Measurements from ENCODE around the gene DNAH2. TPM values are rescaled to one million over a fixed set of nuclear protein-coding genes. Genes with fewer than 3 reads are reported as not detected.

The DNAH2 gene
- total and polyA plus RNA-seq, 2 of the 13 experiments (the other 11 are each of a cell fraction or from before 2014, with no cell fraction given), result not detected

DNA sequence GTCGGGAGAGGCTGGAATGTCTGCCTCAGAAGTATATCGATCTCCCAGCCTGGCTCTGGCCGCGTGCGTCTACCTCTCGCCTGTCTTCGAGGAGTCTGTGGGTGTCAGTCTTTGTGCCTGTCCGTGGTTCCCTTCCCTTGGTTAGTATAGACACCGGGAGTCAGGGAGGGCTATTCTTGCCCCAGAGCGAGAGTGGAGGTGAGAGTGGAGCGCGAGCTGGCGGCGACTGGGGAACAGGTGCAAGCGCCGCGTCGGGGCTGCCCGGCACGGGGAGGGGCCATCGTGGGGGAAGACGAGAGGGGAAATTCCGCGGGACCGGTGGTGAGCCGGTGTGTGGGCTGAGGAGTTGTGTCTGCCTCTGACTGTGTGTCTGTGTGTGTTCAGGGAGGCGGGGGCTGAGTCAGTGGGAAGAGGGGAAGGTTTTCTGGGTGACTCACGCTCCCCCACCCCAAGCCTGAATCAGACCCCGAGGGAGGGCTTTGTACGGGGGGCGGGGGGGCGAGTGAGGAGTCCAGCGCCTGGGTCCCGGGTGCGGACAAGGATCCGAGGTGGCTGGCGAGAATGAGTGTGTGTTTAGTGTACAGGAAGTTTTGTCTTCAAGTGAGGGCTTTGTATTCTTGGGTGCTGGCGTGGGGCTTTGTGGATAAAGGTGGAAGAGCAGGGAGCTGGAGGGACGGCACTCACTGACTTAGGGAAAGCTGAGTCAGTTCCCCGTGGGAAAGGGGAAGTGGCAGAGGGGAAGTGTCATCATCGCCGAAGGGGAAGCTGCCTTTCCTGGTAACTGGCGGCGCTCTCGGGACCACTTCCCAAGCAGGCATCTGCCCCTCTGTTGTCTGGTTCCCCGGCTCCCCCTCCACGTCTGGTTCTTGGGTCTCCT, 125.1 kb downstream of the DNAH2 start (continued):
- TF ChIP-seq POLR2G (IDR thresholded peaks at IDR 0.05; ENCODE audit: low read depth, low read length) (peak; percentile 44), GPN1 (CRISPR knock-in tag; IDR thresholded peaks at IDR 0.05; ENCODE audit: borderline replicate concordance) (no peak), ZFAT (CRISPR knock-in tag; conservative IDR thresholded peaks at IDR 0.05) (no peak), HNRNPLL (IDR thresholded peaks at IDR 0.05; ENCODE audit: low read depth, low read length, poor library complexity, severe bottlenecking) (peak; percentile 2), NR2F6 (IDR thresholded peaks at IDR 0.05) (0 out of 2 replicates have a peak, but pooled peaks have one; percentile 17), NR2F6 (CRISPR knock-in tag; IDR thresholded peaks at IDR 0.05) (no peak), ZNF878 (CRISPR knock-in tag; IDR thresholded peaks at IDR 0.05) (0 out of 2 replicates have a peak, but pooled peaks have one; percentile 6), ZNF30 (CRISPR knock-in tag; IDR thresholded peaks at IDR 0.05) (no peak), ZNF841 (CRISPR knock-in tag; IDR thresholded peaks at IDR 0.05; ENCODE audit: borderline replicate concordance) (no peak), ZNF747 (CRISPR knock-in tag; IDR thresholded peaks at IDR 0.05; ENCODE audit: borderline replicate concordance) (no peak), SIX4 (CRISPR knock-in tag; IDR thresholded peaks at IDR 0.05) (no peak), ZNF431 (CRISPR knock-in tag; IDR thresholded peaks at IDR 0.05; ENCODE audit: borderline replicate concordance, low read depth) (no peak), ZSCAN9 (CRISPR knock-in tag; IDR thresholded peaks at IDR 0.05; ENCODE audit: borderline replicate concordance) (no peak), ZSCAN30 (CRISPR knock-in tag; IDR thresholded peaks at IDR 0.05) (no peak), HOXA7 (CRISPR knock-in tag; IDR thresholded peaks at IDR 0.05) (0 out of 2 replicates have a peak, but pooled peaks have one; percentile 47), BRD4 (CRISPR knock-in tag; IDR thresholded peaks at IDR 0.05) (no peak), ZMAT3 (CRISPR knock-in tag; conservative IDR thresholded peaks at IDR 0.05) (no peak), ZNF792 (CRISPR knock-in tag; IDR thresholded peaks at IDR 0.05) (no peak), ETV6 (CRISPR knock-in tag; conservative IDR thresholded peaks at IDR 0.05) (peak; percentile 69; the same call in 1 of the 2 replicates), CHCHD3 (CRISPR knock-in tag; IDR thresholded peaks at IDR 0.05) (no peak), HOXA9 (CRISPR knock-in tag; IDR thresholded peaks at IDR 0.05; ENCODE audit: borderline replicate concordance) (0 out of 2 replicates have a peak, but pooled peaks have one; percentile 52)
- TF ChIP-seq, protein P1, sequence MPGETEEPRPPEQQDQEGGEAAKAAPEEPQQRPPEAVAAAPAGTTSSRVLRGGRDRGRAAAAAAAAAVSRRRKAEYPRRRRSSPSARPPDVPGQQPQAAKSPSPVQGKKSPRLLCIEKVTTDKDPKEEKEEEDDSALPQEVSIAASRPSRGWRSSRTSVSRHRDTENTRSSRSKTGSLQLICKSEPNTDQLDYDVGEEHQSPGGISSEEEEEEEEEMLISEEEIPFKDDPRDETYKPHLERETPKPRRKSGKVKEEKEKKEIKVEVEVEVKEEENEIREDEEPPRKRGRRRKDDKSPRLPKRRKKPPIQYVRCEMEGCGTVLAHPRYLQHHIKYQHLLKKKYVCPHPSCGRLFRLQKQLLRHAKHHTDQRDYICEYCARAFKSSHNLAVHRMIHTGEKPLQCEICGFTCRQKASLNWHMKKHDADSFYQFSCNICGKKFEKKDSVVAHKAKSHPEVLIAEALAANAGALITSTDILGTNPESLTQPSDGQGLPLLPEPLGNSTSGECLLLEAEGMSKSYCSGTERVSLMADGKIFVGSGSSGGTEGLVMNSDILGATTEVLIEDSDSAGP (CRISPR knock-in tag; IDR thresholded peaks at IDR 0.05; ENCODE audit: borderline replicate concordance), result peak; percentile 85; the same call in 1 of the 2 replicates
- TF ChIP-seq, protein P2, sequence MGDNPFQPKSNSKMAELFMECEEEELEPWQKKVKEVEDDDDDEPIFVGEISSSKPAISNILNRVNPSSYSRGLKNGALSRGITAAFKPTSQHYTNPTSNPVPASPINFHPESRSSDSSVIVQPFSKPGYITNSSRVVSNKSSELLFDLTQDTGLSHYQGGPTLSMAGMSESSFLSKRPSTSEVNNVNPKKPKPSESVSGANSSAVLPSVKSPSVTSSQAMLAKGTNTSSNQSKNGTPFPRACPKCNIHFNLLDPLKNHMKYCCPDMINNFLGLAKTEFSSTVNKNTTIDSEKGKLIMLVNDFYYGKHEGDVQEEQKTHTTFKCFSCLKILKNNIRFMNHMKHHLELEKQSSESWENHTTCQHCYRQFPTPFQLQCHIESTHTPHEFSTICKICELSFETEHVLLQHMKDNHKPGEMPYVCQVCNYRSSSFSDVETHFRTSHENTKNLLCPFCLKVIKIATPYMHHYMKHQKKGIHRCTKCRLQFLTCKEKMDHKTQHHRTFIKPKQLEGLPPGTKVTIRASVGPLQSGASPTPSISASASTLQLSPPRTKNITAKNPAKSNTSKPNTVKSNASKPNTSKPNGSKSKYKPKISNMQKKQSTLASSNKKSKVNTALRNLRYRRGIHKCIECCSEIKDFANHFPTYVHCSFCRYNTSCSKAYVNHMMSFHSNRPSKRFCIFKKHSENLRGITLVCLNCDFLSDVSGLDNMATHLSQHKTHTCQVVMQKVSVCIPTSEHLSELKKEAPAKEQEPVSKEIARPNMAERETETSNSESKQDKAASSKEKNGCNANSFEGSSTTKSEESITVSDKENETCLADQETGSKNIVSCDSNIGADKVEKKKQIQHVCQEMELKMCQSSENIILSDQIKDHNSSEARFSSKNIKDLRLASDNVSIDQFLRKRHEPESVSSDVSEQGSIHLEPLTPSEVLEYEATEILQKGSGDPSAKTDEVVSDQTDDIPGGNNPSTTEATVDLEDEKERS (CRISPR knock-in tag; IDR thresholded peaks at IDR 0.05), result peak; percentile 29; the same call in 1 of the 2 replicates
- TF ChIP-seq, protein P3, sequence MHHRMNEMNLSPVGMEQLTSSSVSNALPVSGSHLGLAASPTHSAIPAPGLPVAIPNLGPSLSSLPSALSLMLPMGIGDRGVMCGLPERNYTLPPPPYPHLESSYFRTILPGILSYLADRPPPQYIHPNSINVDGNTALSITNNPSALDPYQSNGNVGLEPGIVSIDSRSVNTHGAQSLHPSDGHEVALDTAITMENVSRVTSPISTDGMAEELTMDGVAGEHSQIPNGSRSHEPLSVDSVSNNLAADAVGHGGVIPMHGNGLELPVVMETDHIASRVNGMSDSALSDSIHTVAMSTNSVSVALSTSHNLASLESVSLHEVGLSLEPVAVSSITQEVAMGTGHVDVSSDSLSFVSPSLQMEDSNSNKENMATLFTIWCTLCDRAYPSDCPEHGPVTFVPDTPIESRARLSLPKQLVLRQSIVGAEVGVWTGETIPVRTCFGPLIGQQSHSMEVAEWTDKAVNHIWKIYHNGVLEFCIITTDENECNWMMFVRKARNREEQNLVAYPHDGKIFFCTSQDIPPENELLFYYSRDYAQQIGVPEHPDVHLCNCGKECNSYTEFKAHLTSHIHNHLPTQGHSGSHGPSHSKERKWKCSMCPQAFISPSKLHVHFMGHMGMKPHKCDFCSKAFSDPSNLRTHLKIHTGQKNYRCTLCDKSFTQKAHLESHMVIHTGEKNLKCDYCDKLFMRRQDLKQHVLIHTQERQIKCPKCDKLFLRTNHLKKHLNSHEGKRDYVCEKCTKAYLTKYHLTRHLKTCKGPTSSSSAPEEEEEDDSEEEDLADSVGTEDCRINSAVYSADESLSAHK (CRISPR knock-in tag; IDR thresholded peaks at IDR 0.05; ENCODE audit: borderline replicate concordance), result no peak
